Tibial nerve (tissue), 4 donors: ENCODE measurements around the gene NCOA1.

Experiments used
- CTCF ChIP-seq, 5 experiments: fragments of 200-600 bp in 3 of 5; fragments of 450-650 bp in 2 of 5; sonication (generic) in 3 of 5; IDR thresholded peaks; one replicate each; pipeline ENCODE4 v1.5.1; 2016 to 2019; ENCODE audit warnings: antibody characterized with exemption in 5 of 5, mild to moderate bottlenecking in 3 of 5, moderate library complexity in 2 of 5
- EP300 ChIP-seq, 2 donors: sonication (generic); formaldehyde crosslinking; IDR thresholded peaks; one replicate each; pipeline ENCODE4 v1.6.1; 2017; ENCODE audit warnings: antibody characterized with exemption in 2 of 2, mild to moderate bottlenecking in 1 of 2
- POLR2A ChIP-seq, 2 donors: fragments of 450-650 bp; IDR thresholded peaks; one replicate each; pipeline ENCODE4 v1.6.1; 2017; ENCODE audit warnings: antibody characterized with exemption in 2 of 2, mild to moderate bottlenecking in 2 of 2, moderate library complexity in 2 of 2

DNA sequence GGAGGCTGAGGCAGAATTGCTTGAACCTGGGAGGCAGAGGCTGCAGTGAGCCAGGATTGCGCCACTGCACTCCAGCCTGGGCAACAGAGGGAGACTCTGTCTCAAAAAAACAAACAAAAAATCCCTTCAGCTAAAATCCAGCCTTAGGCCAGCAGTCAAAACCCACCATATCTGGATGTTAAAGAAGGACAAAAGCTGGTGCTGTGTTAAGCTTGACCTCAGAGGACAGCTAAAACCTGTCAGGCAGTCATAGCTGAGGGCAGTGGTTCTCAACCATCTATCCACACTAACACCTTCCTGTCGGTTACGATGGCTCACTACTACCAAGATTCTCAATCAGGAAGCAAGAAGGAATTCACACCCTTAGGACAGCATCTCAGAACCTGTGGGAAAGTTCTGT is 292.6 kb downstream of the NCOA1 start:
- TF ChIP-seq EP300 (IDR thresholded peaks at IDR 0.05) (no peak), CTCF (IDR thresholded peaks at IDR 0.05) (no peak), POLR2A (IDR thresholded peaks at IDR 0.05) (no peak)
